Measurements from ENCODE around the gene SLC22A14.

DNA sequence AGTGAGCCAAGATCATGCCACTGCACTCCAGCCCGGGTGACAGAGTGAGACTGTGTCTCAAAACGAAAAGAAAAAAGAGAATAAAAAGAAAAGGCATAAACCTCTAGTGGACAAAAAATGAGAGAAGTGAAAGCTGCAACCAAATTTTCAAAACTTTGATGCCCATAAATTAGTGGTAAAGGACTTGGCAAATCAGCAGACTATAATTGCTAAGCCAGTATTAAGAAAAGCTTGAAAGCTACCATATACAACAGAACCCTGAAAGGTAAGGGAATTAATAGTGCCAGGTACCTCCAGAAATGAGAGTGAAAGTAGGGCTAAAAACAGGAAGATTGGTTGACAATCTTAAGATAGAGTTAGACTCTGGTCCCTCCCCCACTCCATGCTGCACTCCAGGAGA lies 49.4 kb upstream of the SLC22A14 start:
- TF ChIP-seq TAF1 (IDR thresholded peaks at IDR 0.05; ENCODE audit: borderline replicate concordance, low read depth, low read length) (no peak), TARDBP (IDR thresholded peaks at IDR 0.05; ENCODE audit: borderline replicate concordance) (no peak), GATAD2B (conservative IDR thresholded peaks at IDR 0.05; ENCODE audit: low read depth) (no peak), BHLHE40 (IDR thresholded peaks at IDR 0.05; ENCODE audit: borderline replicate concordance in 1 of 2, low read depth in 2 of 2, low read length in 1 of 2) (no peak), EZH2 (IDR thresholded peaks at IDR 0.05; ENCODE audit: borderline replicate concordance, control insufficient read depth, low read depth, low read length) (no peak), CHD1 (IDR thresholded peaks at IDR 0.05; ENCODE audit: low read depth, low read length) (no peak), SREBF2 (IDR thresholded peaks at IDR 0.05; ENCODE audit: low read length) (no peak), NBN (IDR thresholded peaks at IDR 0.05) (peak; percentile 45; the same call in 1 of the 2 replicates), JUND (IDR thresholded peaks at IDR 0.05; ENCODE audit: low read depth, low read length) (no peak), SP1 (IDR thresholded peaks at IDR 0.05; ENCODE audit: low read depth, low read length) (no peak)
- TF ChIP-seq, protein P1, sequence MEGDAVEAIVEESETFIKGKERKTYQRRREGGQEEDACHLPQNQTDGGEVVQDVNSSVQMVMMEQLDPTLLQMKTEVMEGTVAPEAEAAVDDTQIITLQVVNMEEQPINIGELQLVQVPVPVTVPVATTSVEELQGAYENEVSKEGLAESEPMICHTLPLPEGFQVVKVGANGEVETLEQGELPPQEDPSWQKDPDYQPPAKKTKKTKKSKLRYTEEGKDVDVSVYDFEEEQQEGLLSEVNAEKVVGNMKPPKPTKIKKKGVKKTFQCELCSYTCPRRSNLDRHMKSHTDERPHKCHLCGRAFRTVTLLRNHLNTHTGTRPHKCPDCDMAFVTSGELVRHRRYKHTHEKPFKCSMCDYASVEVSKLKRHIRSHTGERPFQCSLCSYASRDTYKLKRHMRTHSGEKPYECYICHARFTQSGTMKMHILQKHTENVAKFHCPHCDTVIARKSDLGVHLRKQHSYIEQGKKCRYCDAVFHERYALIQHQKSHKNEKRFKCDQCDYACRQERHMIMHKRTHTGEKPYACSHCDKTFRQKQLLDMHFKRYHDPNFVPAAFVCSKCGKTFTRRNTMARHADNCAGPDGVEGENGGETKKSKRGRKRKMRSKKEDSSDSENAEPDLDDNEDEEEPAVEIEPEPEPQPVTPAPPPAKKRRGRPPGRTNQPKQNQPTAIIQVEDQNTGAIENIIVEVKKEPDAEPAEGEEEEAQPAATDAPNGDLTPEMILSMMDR (IDR thresholded peaks at IDR 0.05 in 2 of 3, conservative IDR thresholded peaks at IDR 0.05 in 1 of 3; ENCODE audit: control insufficient read depth in 2 of 3, extremely low read depth in 1 of 3, insufficient read depth in 1 of 3, low read depth in 3 of 3, low read length in 3 of 3): no peak
- TF ChIP-seq, protein P2, sequence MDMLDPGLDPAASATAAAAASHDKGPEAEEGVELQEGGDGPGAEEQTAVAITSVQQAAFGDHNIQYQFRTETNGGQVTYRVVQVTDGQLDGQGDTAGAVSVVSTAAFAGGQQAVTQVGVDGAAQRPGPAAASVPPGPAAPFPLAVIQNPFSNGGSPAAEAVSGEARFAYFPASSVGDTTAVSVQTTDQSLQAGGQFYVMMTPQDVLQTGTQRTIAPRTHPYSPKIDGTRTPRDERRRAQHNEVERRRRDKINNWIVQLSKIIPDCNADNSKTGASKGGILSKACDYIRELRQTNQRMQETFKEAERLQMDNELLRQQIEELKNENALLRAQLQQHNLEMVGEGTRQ (IDR thresholded peaks at IDR 0.05; ENCODE audit: borderline replicate concordance, low read depth, low read length): no peak
